Calu3 (cell line): Measurements from ENCODE around the gene DNAH7. TPM values are rescaled to one million over a fixed set of nuclear protein-coding genes. Genes with fewer than 3 reads are reported as not detected.

Source experiments
- total RNA-seq: library from RNA; stranded (reverse); gene quantifications from 2 replicates; pipeline ENCODE4 v1.2.3, GENCODE V29; 2022

DNAH7 gene
- total RNA-seq, 1 experiment from 2014 or later: 2.5 TPM

Other genes with a start within 250 kb of the DNAH7 start
- gene STK17B, start 102.7 kb upstream of the DNAH7 start, total RNA-seq: 32.3 and 38.5 TPM in 2 replicates